IPS DF 4.7 (cell line): ENCODE data around the gene TNPO3.
"Not testable (repeated sequence)": the region's sequence is repeated elsewhere in the genome, so short reads cannot be mapped to it uniquely, and the experiment has no call there.

Experiments
- DNase-seq: peaks from one replicate; pipeline ENCODE4 v3.0.0-alpha.2; 2013; ENCODE audit warnings: low spot score; ENCODE audit errors: extremely low read depth

Gene TNPO3

DNA sequence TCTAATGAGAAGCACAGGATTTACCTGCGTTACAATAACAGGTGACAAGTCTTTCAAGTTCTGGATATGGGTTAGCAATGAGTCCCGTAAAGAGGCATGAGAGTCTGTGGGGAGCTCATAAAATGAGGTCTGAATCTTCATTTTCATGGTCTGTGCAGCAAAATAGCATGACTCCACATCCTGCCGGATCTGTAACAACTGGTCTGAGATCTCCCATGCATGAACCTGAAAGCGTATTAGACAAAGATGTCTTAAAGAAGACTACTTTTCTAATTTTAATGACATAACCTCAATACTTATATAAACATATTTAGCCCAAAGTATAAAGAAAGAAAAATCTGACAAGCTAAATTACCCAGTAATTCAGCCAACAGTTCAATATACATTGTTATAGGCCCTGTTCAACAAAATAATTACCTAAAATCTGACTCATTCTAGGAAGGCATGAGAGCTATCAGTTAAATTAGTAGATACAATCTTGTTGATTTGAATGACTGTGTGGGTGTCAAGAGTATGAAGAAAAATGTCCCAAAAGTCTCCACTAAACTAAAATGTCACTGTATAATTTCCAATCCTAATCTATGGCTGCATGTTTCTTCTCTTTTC lies 36.9 kb downstream of the TNPO3 start:
- DNase-seq = no peak

GRCh38 chr7:129017264-129017663 lies 37.6 kb downstream of the TNPO3 start:
- DNase-seq = no peak

DNA sequence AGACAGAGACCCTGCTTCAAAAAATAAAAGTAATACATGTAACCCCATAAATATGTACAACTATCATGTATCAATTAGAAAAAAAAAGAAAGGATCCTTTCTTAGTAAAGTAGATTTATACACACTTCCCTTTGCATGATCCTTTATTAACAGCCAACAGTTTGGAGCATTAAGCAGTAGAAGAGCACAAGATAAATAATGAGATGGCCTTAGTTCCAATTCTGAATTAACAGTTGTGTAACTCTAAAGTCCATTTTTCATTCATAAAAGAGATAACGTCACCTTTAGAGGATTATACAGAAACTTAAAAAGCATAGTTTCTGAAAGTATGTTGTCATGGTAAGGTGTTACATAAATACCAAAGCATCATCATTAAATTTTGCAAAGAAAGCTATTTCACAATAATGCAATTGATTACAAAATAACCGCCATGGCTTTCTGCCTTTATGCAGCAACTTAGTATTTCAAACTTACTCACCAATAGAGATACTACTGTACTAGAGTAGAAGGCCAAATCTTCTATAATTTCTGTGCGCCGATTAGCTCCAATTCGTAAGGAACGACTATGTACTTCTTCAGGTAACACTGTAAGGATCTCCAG lies 40.3 kb downstream of the TNPO3 start:
- DNase-seq = no peak

DNA sequence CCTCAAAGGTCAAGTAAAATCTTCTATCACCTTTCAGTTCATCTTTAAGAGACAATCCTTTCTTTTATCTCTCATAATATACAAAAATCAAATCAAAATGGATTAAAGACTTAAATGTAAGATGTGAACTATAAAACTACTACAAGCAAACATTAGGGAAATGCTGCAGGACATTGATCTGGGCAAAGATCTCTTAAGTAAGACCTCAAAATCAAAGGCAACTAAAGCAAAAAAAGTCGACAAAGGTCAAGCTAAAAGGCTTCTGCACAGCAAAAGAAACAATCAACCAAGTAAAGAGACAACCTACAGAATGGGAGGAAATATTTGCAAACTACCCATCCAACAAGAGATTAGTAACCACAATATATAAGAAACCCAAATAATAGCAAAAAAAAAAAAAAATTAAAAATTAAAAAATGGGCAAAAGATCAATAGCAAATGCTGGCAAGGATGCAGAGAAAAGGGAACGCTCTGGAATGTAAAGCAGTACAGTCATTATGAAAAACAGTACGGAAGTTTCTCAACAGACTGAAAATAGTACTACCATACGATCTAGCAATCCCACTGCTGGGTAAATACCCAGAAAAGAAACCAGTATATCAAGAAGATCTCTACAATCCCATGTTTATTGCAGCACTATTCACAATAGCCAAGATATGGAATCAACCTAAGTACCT lies 41.7 kb downstream of the TNPO3 start:
- no peak for DNase-seq

DNA sequence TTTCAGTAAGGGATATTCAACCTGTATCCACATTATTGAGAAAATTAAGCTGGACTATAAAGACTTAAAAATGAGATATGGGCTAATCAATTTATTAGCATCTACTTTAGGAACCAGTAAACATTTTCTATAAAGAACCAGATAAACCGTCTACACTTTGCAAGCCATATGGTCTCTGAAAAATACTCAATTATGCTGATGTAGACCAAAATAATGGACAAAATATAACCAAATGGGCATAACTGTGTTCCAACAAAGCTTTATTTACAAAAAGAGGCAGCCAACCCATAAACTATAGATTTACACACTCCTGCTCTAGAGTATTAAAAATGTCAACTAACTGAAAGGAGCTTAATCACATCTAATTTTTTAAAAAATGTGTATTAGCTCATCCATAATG lies 42.3 kb downstream of the TNPO3 start:
- no peak for DNase-seq

DNA sequence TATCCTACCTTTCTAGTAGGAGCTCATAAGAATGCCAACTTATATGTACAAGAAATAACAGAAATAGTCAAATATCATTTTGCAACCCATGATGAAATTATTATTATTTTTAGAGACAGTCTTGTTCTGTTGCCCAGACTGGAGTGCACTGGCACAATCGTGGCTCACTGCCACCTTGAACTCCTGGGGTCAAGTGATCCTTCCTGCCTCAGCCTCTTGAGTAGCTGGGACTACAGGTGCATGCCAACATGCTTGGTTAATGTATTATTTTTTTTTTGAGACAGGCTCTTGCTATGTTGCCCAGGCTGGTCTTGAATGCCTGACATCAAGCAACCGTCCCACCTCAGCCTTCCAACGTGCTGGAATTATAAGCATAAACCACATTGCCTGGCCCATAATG lies 44.8 kb downstream of the TNPO3 start:
- no peak for DNase-seq

- DNase-seq = no peak
Observed at GRCh38 chr7:129009437-129009836, 45.5 kb downstream of the TNPO3 start.

GRCh38 chr7:129008645-129009414 lies 46.1 kb downstream of the TNPO3 start:
- DNase-seq = no peak

DNA sequence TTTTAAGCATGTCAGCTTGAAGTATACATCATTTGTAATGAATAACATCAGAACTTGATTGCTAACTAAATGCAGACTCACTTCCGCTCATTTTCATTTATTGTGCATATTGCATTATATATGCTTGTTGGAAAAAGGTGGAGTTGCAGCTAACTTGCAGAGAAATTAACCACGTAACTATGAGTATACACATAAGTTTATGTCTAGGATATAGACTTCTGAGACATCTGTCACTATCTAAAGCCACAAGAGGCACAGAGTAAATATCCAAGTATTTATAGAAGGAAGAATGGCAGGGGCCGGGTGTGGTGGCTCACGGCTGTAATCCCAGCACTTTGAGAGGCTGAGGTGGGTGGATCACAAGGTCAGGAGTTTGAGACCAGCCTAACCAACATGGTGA lies 47.3 kb downstream of the TNPO3 start:
- DNase-seq = no peak

DNA sequence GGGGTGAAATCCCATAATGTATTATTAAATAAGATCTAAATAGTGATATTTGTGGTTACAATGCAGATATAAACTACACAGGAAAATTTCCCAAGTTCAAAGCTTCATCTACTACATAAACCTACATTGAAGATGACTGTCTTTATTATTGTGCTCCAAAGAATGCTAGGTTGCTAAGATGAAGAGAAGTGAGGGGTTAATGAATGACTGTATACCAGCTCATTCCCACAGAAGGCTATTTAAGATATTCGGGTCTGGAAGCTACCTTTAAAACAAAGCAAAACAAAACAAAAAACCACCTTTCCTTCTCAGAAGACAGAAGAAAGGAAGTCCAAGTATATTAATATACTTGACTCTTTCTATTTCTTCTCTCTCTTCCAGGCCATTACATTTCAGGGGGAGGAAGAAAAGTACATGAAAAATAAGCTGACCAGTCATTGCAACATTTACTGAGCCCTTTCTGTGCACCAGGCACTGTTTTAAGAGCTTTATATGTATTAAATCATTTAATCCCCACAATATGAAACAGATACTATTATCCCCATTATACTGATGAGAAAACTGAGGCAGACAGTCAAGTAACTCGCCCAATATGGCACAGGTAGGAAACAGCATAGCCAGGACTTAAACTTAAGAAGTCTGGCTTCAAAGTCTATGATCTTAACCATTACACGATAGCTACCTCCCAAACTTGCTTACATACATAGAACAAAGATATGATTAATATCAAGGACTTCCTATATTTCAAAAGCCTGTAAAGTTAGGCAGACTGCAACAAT lies 48.1 kb downstream of the TNPO3 start:
- no peak for DNase-seq

- no peak for DNase-seq
Observed at GRCh38 chr7:129005186-129005585, 49.7 kb downstream of the TNPO3 start.

GRCh38 chr7:128997181-128997580 lies 57.7 kb downstream of the TNPO3 start:
- no peak for DNase-seq

- DNase-seq = not testable (repeated sequence)
Observed at GRCh38 chr7:128994560-128994959, 60.4 kb downstream of the TNPO3 start.

DNA sequence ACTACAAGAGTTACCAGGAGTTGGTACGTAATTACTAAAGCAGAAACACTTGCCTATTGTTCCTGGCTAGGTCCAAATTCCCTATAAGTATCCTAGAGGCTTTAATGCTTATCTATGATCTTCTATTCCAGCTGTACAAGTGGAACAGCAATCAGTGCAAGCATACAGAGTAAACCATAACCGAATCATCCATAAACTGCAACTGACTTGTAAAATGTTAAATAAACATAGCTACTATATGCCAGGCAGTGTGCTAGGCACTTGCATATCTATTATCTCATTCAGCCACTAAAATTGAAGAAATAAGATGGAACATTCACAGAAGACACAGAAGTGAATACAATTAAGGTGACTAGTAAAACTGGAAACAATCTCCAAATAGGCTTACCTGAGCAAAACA lies 61.5 kb downstream of the TNPO3 start:
- DNase-seq = no peak

DNA sequence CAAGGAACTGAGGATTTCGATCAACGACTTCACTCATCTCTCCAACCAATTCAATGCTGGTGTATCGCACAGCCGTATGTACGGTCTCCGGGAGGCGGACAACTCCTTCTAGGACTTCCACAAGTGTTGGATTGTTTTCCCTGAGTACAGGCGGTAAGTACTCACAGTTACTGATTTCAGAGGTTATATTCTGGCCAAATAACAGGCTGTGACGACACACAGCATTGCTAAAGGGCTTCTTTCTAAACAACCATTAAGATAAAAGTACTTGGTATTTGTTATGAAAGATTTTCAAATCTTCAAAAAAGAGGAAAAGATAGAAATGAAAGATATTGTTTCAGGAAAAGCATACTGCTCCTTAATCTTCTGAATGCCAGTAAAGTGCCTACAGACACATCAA lies 65.0 kb downstream of the TNPO3 start:
- no peak for DNase-seq

DNA sequence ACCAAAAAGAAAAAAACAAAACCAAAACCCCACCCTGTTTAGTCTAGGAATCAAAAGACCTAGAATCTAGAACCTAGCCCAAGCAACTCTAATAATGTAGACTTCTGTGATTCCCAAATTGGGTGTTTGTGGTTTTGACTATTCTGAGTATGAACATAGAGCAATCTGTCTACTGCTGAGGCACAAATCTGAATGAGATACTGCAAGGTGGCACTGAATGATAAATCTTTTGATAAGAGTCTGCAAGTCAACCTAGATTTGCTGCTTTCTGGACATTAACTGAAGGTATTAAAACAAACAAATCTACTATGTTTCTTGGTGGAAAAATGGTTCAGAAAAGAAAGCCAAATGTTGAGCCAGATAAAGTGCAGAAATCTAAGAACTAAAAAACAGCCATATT lies 66.5 kb downstream of the TNPO3 start:
- DNase-seq = no peak

GRCh38 chr7:128986609-128987008 lies 68.3 kb downstream of the TNPO3 start:
- no peak for DNase-seq

DNA sequence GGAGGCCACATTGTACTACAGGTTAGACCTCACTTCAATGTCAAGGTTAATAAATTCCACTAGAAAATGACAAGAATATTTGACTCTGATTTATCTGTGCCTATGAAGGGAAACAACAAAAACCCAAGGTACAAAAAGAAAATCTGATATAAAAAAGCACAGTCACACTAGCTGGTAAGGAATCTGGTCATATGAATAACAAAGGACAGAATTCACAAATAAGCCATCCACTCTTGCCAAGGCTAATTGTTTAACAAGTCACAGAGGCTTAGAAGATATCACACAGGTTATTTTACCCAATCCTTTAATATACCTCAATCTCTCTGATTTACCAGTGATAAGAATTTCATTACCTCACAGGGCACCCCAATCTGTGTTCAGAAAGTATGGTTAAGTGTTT lies 69.3 kb downstream of the TNPO3 start:
- no peak for DNase-seq

DNA sequence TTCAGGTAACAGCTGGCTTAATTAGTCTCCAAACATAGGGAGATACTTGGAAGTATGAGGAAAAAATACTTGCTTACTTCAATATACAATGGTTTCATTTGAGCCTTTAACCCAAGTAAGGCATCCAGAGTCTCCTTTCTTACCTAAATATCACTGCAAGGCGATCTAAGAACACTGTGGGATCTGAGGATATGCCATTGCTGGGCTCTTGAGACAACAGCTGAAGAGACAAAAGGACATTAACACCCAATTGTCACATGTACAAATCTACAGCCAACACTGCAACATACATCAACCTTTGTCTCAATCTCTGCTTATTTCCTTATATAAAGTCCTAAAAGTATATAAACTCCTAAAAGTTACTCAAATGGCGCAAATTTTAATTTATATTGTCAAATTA lies 72.8 kb downstream of the TNPO3 start:
- DNase-seq = no peak

- DNase-seq = no peak
Observed at GRCh38 chr7:128974241-128974934, 80.5 kb downstream of the TNPO3 start.

DNA sequence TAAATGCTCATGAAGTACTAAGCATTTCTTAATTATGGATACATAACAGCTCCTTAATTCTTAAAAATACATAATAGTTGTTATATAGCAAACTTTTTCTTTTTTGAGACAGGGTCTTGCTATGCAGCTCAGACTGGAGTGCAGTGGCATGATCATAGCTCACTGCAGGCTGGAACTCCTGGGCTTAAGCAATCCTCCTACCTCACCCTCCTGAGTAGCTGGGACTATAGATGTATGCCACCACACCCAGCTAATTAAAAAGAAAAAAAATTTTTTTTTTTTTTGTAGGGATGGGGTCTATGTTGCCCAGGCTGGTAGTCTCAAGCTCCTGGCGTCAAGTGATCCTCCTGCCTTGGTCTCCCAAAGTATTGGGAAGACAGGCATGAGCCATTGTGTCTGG lies 86.3 kb downstream of the TNPO3 start:
- DNase-seq = no peak
